A673 (cell line): ENCODE measurements around the gene WNK2. TPM values are rescaled to one million over a fixed set of nuclear protein-coding genes. Genes with fewer than 3 reads are reported as not detected.

Experiments used
- BruUV-seq: library from RNA; stranded (reverse); fragments of 400-500 nt; replicated peaks from 2 replicates; lab custom pipeline; 2021; lab: Mats Ljungman, UMichigan
- CTCF ChIA-PET: fragments of 300-600 bp; sonication (Branson Sonifier 250); formaldehyde crosslinking; loops from one replicate; lab custom pipeline; 2022; ENCODE audit warnings: antibody characterized with exemption; lab: Charles Lee
- POLR2A ChIA-PET: fragments of 300-600 bp; sonication (Branson Sonifier 250); formaldehyde crosslinking; loops from one replicate; lab custom pipeline; 2022; ENCODE audit warnings: antibody characterized with exemption; ENCODE audit not compliant: low non-redundant PET; lab: Charles Lee
- DNase-seq: peaks from one replicate; pipeline ENCODE4 v3.0.0-alpha.2; 2015; ENCODE audit warnings: low spot score
- H3K27ac ChIP-seq: fragments of 200-600 bp; sonication (generic); 2 replicates; pipeline ENCODE4 v1.5.1; 2016; ENCODE audit warnings: mixed run types, low read depth, mild to moderate bottlenecking, mixed read lengths, antibody characterized with exemption, low read length; ENCODE audit not compliant: poor library complexity, severe bottlenecking
- H3K27me3 ChIP-seq: fragments of 200-600 bp; sonication (generic); replicated peaks from 2 replicates; pipeline ENCODE4 v1.6.1; 2017; ENCODE audit warnings: mixed run types, low read depth, mild to moderate bottlenecking, mixed read lengths, antibody characterized with exemption, low read length; ENCODE audit not compliant: insufficient read depth, poor library complexity
- H3K36me3 ChIP-seq: fragments of 200-600 bp; sonication (generic); 2 replicates; pipeline ENCODE4 v1.6.1; 2016; ENCODE audit warnings: mixed run types, mild to moderate bottlenecking, mixed read lengths, antibody characterized with exemption, low read length; ENCODE audit not compliant: insufficient read depth, poor library complexity, severe bottlenecking
- H3K4me1 ChIP-seq: fragments of 200-600 bp; sonication (generic); 2 replicates; pipeline ENCODE4 v1.6.1; 2017; ENCODE audit warnings: mixed run types, mild to moderate bottlenecking, mixed read lengths, antibody characterized with exemption, low read length; ENCODE audit not compliant: insufficient read depth, poor library complexity, severe bottlenecking
- H3K4me3 ChIP-seq: fragments of 200-600 bp; sonication (generic); 2 replicates; pipeline ENCODE4 v1.5.1; 2016; ENCODE audit warnings: low read depth, mixed run types, mild to moderate bottlenecking, mixed read lengths, low read length; ENCODE audit not compliant: poor library complexity, severe bottlenecking
- H3K9me3 ChIP-seq: fragments of 200-600 bp; sonication (generic); 2 replicates; pipeline ENCODE4 v1.6.1; 2016; ENCODE audit warnings: mixed run types, low read depth, mild to moderate bottlenecking, mixed read lengths, antibody characterized with exemption, low read length; ENCODE audit not compliant: poor library complexity, severe bottlenecking
- EZH2 ChIP-seq: fragments of 200-600 bp; sonication (generic); IDR thresholded peaks from 2 replicates; pipeline ENCODE4 v1.6.1; 2017; ENCODE audit warnings: borderline replicate concordance, low read depth, mild to moderate bottlenecking, mixed read lengths, antibody characterized with exemption, low read length; ENCODE audit not compliant: poor library complexity, severe bottlenecking
- intact Hi-C: fragments of 100-400 bp; cut with micrococcal nuclease; formaldehyde crosslinking; loops from one replicate; pipeline ENCODE4 v1.10.0; 2022; ENCODE audit not compliant: unreplicated experiment
- total RNA-seq: library from RNA; stranded (reverse); gene quantifications from 2 replicates; pipeline ENCODE4 v1.2.3, GENCODE V29; 2021
- TF ChIP-seq, protein P1 (sequence below): fragments of 300-800, 200-600 bp; sonication (generic); conservative IDR thresholded peaks from 2 replicates; pipeline ENCODE4 v1.5.1; 2017; ENCODE audit warnings: low read depth, mild to moderate bottlenecking, antibody characterized with exemption, low read length, moderate library complexity, mixed read lengths

Gene WNK2
- total RNA-seq, 1 experiment from 2014 or later: 9.6 TPM

DNA sequence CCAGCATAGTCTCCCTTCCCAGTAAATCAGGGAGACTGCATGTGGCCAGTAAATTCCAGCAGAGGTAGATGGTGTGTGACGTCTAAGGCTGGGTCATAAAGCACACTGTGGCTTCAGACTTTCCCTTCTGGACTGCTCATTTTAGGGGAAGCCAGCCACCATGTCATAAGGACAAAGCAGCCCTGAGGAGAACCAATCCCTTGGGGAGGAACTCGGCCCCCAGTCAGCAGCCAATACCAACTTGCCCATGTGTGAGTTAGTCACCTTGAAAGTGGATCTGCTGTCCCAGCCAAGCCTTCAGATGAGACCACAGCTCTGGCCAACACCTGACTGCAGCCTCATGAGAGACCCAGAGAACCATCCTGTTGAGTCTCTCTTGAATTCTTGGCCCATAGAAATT lies 35.2 kb upstream of the WNK2 start:
- no peaks in the 10 kb centered on the region for H3K4me1 ChIP-seq
- DNase-seq: no peak
- TF ChIP-seq EZH2: no peak
- TF ChIP-seq, protein P1, sequence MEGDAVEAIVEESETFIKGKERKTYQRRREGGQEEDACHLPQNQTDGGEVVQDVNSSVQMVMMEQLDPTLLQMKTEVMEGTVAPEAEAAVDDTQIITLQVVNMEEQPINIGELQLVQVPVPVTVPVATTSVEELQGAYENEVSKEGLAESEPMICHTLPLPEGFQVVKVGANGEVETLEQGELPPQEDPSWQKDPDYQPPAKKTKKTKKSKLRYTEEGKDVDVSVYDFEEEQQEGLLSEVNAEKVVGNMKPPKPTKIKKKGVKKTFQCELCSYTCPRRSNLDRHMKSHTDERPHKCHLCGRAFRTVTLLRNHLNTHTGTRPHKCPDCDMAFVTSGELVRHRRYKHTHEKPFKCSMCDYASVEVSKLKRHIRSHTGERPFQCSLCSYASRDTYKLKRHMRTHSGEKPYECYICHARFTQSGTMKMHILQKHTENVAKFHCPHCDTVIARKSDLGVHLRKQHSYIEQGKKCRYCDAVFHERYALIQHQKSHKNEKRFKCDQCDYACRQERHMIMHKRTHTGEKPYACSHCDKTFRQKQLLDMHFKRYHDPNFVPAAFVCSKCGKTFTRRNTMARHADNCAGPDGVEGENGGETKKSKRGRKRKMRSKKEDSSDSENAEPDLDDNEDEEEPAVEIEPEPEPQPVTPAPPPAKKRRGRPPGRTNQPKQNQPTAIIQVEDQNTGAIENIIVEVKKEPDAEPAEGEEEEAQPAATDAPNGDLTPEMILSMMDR: no peak
- no peaks in the 10 kb centered on the region for H3K9me3 ChIP-seq
- BruUV-seq: no TSS peak
- H3K27me3 ChIP-seq: no peaks in the 10 kb centered on the region
- H3K36me3 ChIP-seq: no peaks in the 10 kb centered on the region
- ChIA-PET POLR2A (no interaction called here), CTCF (no interaction called here)
- H3K27ac ChIP-seq: no peak overlapping the region
- H3K4me3 ChIP-seq: no peak overlapping the region
- intact Hi-C loops: no loop called here

DNA sequence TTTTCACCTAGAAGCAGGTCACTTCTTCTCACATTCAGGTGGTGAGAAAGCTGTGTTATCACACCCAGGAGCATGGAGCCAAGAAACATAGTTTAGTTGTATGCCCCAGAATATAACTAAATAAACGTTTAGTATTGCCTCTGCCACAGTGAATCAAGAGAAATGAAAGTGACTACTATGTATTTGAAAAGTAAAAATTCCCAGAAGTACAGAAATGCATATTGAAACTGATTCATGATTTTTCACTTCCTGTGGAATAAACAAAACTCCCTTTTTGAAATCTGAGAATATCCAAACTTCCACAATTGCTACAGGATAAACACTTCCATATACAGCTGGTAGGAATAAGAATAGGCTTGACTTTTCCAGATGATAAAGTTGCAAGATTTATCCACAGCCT lies 34.6 kb upstream of the WNK2 start:
- CTCF ChIA-PET: no interaction called here
- H3K27ac ChIP-seq: no peak overlapping the region

DNA sequence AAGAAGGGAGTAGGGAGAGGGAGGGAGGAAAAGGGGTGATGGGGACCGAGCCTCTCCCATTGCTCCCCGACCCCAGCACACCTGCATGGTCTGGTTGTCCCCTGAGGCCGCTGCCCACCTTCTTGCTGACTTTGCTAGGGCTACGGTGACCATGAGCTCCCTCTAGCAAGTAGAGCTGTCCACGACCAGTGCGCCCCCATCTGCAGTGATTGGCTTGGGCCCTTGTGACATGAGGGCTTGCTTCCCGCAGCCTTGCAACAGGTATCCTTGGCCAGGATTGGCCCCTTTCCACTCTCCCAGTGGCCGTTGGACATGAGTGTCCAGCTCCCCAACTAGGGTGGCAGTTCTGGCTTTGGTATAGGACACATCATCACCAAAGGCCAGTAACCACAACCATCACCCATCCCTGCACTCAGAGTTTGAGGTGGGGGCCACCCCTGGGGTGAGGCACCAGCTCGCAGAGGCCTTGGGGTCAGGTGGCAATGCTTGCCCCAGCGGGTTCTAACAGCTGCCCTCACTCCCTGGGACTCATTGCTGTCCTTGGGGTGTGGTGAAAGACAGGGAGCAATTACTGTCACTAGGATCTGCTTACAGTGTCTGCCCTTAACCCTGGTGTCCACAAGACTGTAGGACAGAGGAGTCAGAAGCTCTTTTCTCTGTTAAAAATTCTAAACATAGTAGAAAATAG lies 32.7 kb upstream of the WNK2 start:
- TF ChIP-seq EZH2: no peak
- TF ChIP-seq, protein P1: no peak
- H3K36me3 ChIP-seq: no peaks in the 10 kb centered on the region
- intact Hi-C loops: loop anchor here (10.0 kb wide), 2 partner anchors 414 to 814 kb away; no protein-coding TSS in a partner anchor
- no peaks in the 10 kb centered on the region for H3K9me3 ChIP-seq
- no TSS peak for BruUV-seq
- ChIA-PET POLR2A (no interaction called here), CTCF (no interaction called here)
- no peak overlapping the region for H3K27ac ChIP-seq
- no peaks in the 10 kb centered on the region for H3K4me1 ChIP-seq
- no peak overlapping the region for H3K4me3 ChIP-seq
- H3K27me3 ChIP-seq: no peaks in the 10 kb centered on the region
- DNase-seq: no peak

More for the DNA sequence above, 34.6 kb upstream of the WNK2 start:
- intact Hi-C loops: no loop called here
- BruUV-seq: no TSS peak
- no peak for DNase-seq
- no peaks in the 10 kb centered on the region for H3K9me3 ChIP-seq
- H3K36me3 ChIP-seq: no peaks in the 10 kb centered on the region
- no peaks in the 10 kb centered on the region for H3K27me3 ChIP-seq
- no peak for TF ChIP-seq EZH2
- TF ChIP-seq, protein P1: no peak
- POLR2A ChIA-PET: no interaction called here
- no peak overlapping the region for H3K4me3 ChIP-seq
- no peaks in the 10 kb centered on the region for H3K4me1 ChIP-seq
